Measurements from ENCODE around the gene ZNF433.

Gene ZNF433

GRCh38 chr19:11986754-11987153, 48.7 kb downstream of the ZNF433 start:
- H3K36me3 ChIP-seq (ENCODE audit: control insufficient read depth, insufficient read depth, low read length): peaks cover 4% of the 10 kb centered on the region
- H3K4me3 ChIP-seq (ENCODE audit: low read depth, low read length): no peak overlapping the region
- no peaks in the 10 kb centered on the region for H3K27me3 ChIP-seq (ENCODE audit: control insufficient read depth, insufficient read depth, low read length)
- no peaks in the 10 kb centered on the region for H3K4me1 ChIP-seq (ENCODE audit: control insufficient read depth, insufficient read depth, low read length)
- no peaks in the 10 kb centered on the region for H3K9me3 ChIP-seq (ENCODE audit: control insufficient read depth, insufficient read depth, low read length)
- no peak overlapping the region for H3K9ac ChIP-seq (ENCODE audit: low read depth, low read length)

- H3K36me3 ChIP-seq (ENCODE audit: control insufficient read depth, insufficient read depth, low read length): no peaks in the 10 kb centered on the region
- peaks cover 8% of the 10 kb centered on the region for H3K9me3 ChIP-seq (ENCODE audit: control insufficient read depth, insufficient read depth, low read length)
- H3K9ac ChIP-seq (ENCODE audit: low read depth, low read length): no peak overlapping the region
- no peaks in the 10 kb centered on the region for H3K27me3 ChIP-seq (ENCODE audit: control insufficient read depth, insufficient read depth, low read length)
- H3K4me1 ChIP-seq (ENCODE audit: control insufficient read depth, insufficient read depth, low read length): no peaks in the 10 kb centered on the region
- no peak overlapping the region for H3K4me3 ChIP-seq (ENCODE audit: low read depth, low read length)
These were observed 50.5 kb downstream of the ZNF433 start for GRCh38 chr19:11984986-11985385.

- peaks cover 20% of the 10 kb centered on the region for H3K9me3 ChIP-seq (ENCODE audit: control insufficient read depth, insufficient read depth, low read length)
- H3K4me3 ChIP-seq (ENCODE audit: low read depth, low read length): no peak overlapping the region
- no peaks in the 10 kb centered on the region for H3K4me1 ChIP-seq (ENCODE audit: control insufficient read depth, insufficient read depth, low read length)
- H3K27me3 ChIP-seq (ENCODE audit: control insufficient read depth, insufficient read depth, low read length): no peaks in the 10 kb centered on the region
- H3K36me3 ChIP-seq (ENCODE audit: control insufficient read depth, insufficient read depth, low read length): no peaks in the 10 kb centered on the region
- no peak overlapping the region for H3K9ac ChIP-seq (ENCODE audit: low read depth, low read length)
These were observed 53.0 kb downstream of the ZNF433 start for GRCh38 chr19:11982526-11982925.

GRCh38 chr19:11979527-11979926, 56.0 kb downstream of the ZNF433 start:
- H3K27me3 ChIP-seq (ENCODE audit: control insufficient read depth, insufficient read depth, low read length): no peaks in the 10 kb centered on the region
- no peak overlapping the region for H3K4me3 ChIP-seq (ENCODE audit: low read depth, low read length)
- no peaks in the 10 kb centered on the region for H3K36me3 ChIP-seq (ENCODE audit: control insufficient read depth, insufficient read depth, low read length)
- peaks cover 32% of the 10 kb centered on the region for H3K9me3 ChIP-seq (ENCODE audit: control insufficient read depth, insufficient read depth, low read length)
- no peak overlapping the region for H3K9ac ChIP-seq (ENCODE audit: low read depth, low read length)
- no peaks in the 10 kb centered on the region for H3K4me1 ChIP-seq (ENCODE audit: control insufficient read depth, insufficient read depth, low read length)

- Histone ChIP-seq H3K36me3 (ENCODE audit: control insufficient read depth, insufficient read depth, low read length) (no peaks in the 10 kb centered on the region), H3K4me1 (ENCODE audit: control insufficient read depth, insufficient read depth, low read length) (no peaks in the 10 kb centered on the region)
These were observed 56.9 kb downstream of the ZNF433 start for GRCh38 chr19:11978492-11979100.

GRCh38 chr19:11973019-11973810, 62.3 kb downstream of the ZNF433 start:
- Histone ChIP-seq H3K4me1 (ENCODE audit: control insufficient read depth, insufficient read depth, low read length) (no peaks in the 10 kb centered on the region), H3K9ac (ENCODE audit: low read depth, low read length) (no peak overlapping the region), H3K36me3 (ENCODE audit: control insufficient read depth, insufficient read depth, low read length) (no peaks in the 10 kb centered on the region)

More at GRCh38 chr19:11978492-11979100, 56.9 kb downstream of the ZNF433 start:
- H3K4me3 ChIP-seq (ENCODE audit: low read depth, low read length): no peak overlapping the region
- H3K9ac ChIP-seq (ENCODE audit: low read depth, low read length): no peak overlapping the region
- peaks cover 32% of the 10 kb centered on the region for H3K9me3 ChIP-seq (ENCODE audit: control insufficient read depth, insufficient read depth, low read length)
- H3K27me3 ChIP-seq (ENCODE audit: control insufficient read depth, insufficient read depth, low read length): no peaks in the 10 kb centered on the region

GRCh38 chr19:11971041-11971440, 64.4 kb downstream of the ZNF433 start:
- no peak overlapping the region for H3K4me3 ChIP-seq (ENCODE audit: low read depth, low read length)
- H3K4me1 ChIP-seq (ENCODE audit: control insufficient read depth, insufficient read depth, low read length): no peaks in the 10 kb centered on the region
- H3K9ac ChIP-seq (ENCODE audit: low read depth, low read length): no peak overlapping the region
- peaks cover 4% of the 10 kb centered on the region for H3K9me3 ChIP-seq (ENCODE audit: control insufficient read depth, insufficient read depth, low read length)
- peaks cover 4% of the 10 kb centered on the region for H3K27me3 ChIP-seq (ENCODE audit: control insufficient read depth, insufficient read depth, low read length)
- no peaks in the 10 kb centered on the region for H3K36me3 ChIP-seq (ENCODE audit: control insufficient read depth, insufficient read depth, low read length)

More at GRCh38 chr19:11973019-11973810, 62.3 kb downstream of the ZNF433 start:
- Histone ChIP-seq H3K4me3 (ENCODE audit: low read depth, low read length) (no peak overlapping the region), H3K9me3 (ENCODE audit: control insufficient read depth, insufficient read depth, low read length) (peaks cover 12% of the 10 kb centered on the region), H3K27me3 (ENCODE audit: control insufficient read depth, insufficient read depth, low read length) (no peaks in the 10 kb centered on the region)

GRCh38 chr19:11970174-11970573, 65.3 kb downstream of the ZNF433 start:
- no peak overlapping the region for H3K9ac ChIP-seq (ENCODE audit: low read depth, low read length)
- no peaks in the 10 kb centered on the region for H3K36me3 ChIP-seq (ENCODE audit: control insufficient read depth, insufficient read depth, low read length)
- no peaks in the 10 kb centered on the region for H3K4me1 ChIP-seq (ENCODE audit: control insufficient read depth, insufficient read depth, low read length)
- H3K9me3 ChIP-seq (ENCODE audit: control insufficient read depth, insufficient read depth, low read length): no peaks in the 10 kb centered on the region
- no peak overlapping the region for H3K4me3 ChIP-seq (ENCODE audit: low read depth, low read length)
- H3K27me3 ChIP-seq (ENCODE audit: control insufficient read depth, insufficient read depth, low read length): peaks cover 6% of the 10 kb centered on the region

GRCh38 chr19:11964858-11965645, 70.4 kb downstream of the ZNF433 start, which contains the start of gene ZNF763:
TSS of gene ZNF763 (plus strand) at chr19:11965040. CDS start at chr19:11965209, 169 bp downstream.
- Histone ChIP-seq H3K4me3 (ENCODE audit: low read depth, low read length) (peak within 1 kb of the TSS; percentile 80), H3K4me1 (ENCODE audit: control insufficient read depth, insufficient read depth, low read length) (no peaks in the 10 kb centered on the region), H3K27me3 (ENCODE audit: control insufficient read depth, insufficient read depth, low read length) (peaks cover 6% of the 10 kb centered on the region), H3K9ac (ENCODE audit: low read depth, low read length) (peak within 1 kb of the TSS; percentile 65), H3K36me3 (ENCODE audit: control insufficient read depth, insufficient read depth, low read length) (no peaks in the 10 kb centered on the region), H3K9me3 (ENCODE audit: control insufficient read depth, insufficient read depth, low read length) (no peaks in the 10 kb centered on the region)

Measured in iPS-15b (cell line).